Measurements from ENCODE around the gene DTYMK. TPM values are rescaled to one million over a fixed set of nuclear protein-coding genes. Genes with fewer than 3 reads are reported as not detected.

The DTYMK gene
- total and polyA plus RNA-seq, 2 of the 8 experiments (the other 6 are each of a cell fraction or from before 2014, with no cell fraction given): 58.3 to 69.9 TPM

GRCh38 chr2:241655516-241656189, 31.0 kb downstream of the DTYMK start:
- Histone ChIP-seq H2BK12ac (ENCODE audit: low read depth, low read length) (no peak overlapping the region), H2BK20ac (ENCODE audit: low read length) (no peak overlapping the region), H2AK5ac (ENCODE audit: low read depth, low read length) (no peak overlapping the region), H3K79me2 (ENCODE audit: control insufficient read depth in 1 of 2, insufficient read depth in 2 of 2, low read length in 2 of 2) (peaks cover 0 to 12% of the 10 kb centered on the region in 2 experiments; a peak in 2 of 4 replicates), H2AFZ (ENCODE audit: low read length) (no peak overlapping the region), H3K23me2 (ENCODE audit: low read depth, low read length) (no peaks in the 10 kb centered on the region), H3K9me3 (ENCODE audit: insufficient read depth in 2 of 2, low read depth in 1 of 2, low read length in 1 of 2) (no peaks in the 10 kb centered on the region), H2BK15ac (ENCODE audit: low read length) (no peak overlapping the region), H2BK120ac (replicated peaks; ENCODE audit: low read depth, low read length) (no peak overlapping the region), H4K91ac (replicated peaks; ENCODE audit: insufficient read length, low read length) (no peak overlapping the region), H3K18ac (ENCODE audit: extremely low read depth, low read length) (no peak overlapping the region), H3K79me1 (ENCODE audit: low read depth, low read length) (no peaks in the 10 kb centered on the region; the same call in 1 of the 2 replicates), H3K36me3 (ENCODE audit: control insufficient read depth in 2 of 4, insufficient read depth in 4 of 4, low read length in 3 of 4) (peaks cover 8 to 56% (median 32%) of the 10 kb centered on the region in 4 experiments), H3K4ac (replicated peaks; ENCODE audit: insufficient read length, low read depth, low read length) (no peak overlapping the region), H2BK5ac (ENCODE audit: low read depth, low read length) (no peak overlapping the region), H3K23ac (ENCODE audit: insufficient read length) (no peak overlapping the region), H3K56ac (replicated peaks; ENCODE audit: insufficient read length, low read depth, low read length) (no peak overlapping the region), H4K5ac (ENCODE audit: insufficient read length, low read depth, low read length) (no peak overlapping the region), H3K27me3 (replicated peaks in 1 of 4; ENCODE audit: control insufficient read depth in 3 of 4, extremely low read depth in 1 of 4, insufficient read depth in 3 of 4, low read length in 3 of 4) (no peaks in the 10 kb centered on the region), H3K14ac (ENCODE audit: insufficient read length) (no peak overlapping the region), H3K4me2 (ENCODE audit: insufficient read depth in 1 of 2, low read depth in 2 of 2, low read length in 2 of 2) (no peak overlapping the region), H3K27ac (ENCODE audit: low read depth, low read length) (no peak overlapping the region), H3K4me1 (replicated peaks in 1 of 4; ENCODE audit: control insufficient read depth in 3 of 4, insufficient read depth in 4 of 4, low read length in 3 of 4) (peaks cover 0 to 2% (median 0%) of the 10 kb centered on the region in 4 experiments; a peak in 1 of 7 replicates), H3K9ac (replicated peaks in 1 of 4; ENCODE audit: extremely low read depth in 1 of 4, low read depth in 3 of 4, low read length in 3 of 4) (no peak overlapping the region), H4K8ac (ENCODE audit: extremely low read depth, insufficient read depth, low read length) (no peak overlapping the region), H3K4me3 (ENCODE audit: extremely low read depth in 1 of 4, insufficient read depth in 2 of 4, low read depth in 3 of 4, low read length in 4 of 4) (no peak overlapping the region), H4K20me1 (replicated peaks in 1 of 2; ENCODE audit: control insufficient read depth in 1 of 2, insufficient read depth in 2 of 2, low read length in 2 of 2) (peaks cover 16 to 23% of the 10 kb centered on the region in 2 experiments)
- 93% methylated on average over 17 of the region's 17 CpGs; no CpG with 5 or more reads in 1 of the 2 experiments for WGBS, 2 experiments (ENCODE audit: extremely low coverage in 1 of 2, insufficient coverage in 1 of 2, insufficient read length in 1 of 2, insufficient replicate concordance in 2 of 2, low coverage in 1 of 2, low lambda C conversion rate in 2 of 2, missing lambda C conversion rate in 1 of 2)
- ChIA-PET CTCF (ENCODE audit: partially characterized antibody) (interaction anchor here (2.0 kb wide), 1 partner anchor 20 kb away, joined by 5 read pairs; no protein-coding TSS in a partner anchor), POLR2A (ENCODE audit: partially characterized antibody) (interaction anchor here (1.0 kb wide), 1 partner anchor 9 kb away, joined by 3 read pairs; no protein-coding TSS in a partner anchor)
- DNase-seq (ENCODE audit: low read depth in 1 of 2, low spot score in 2 of 2): no peak
- no peak for FAIRE-seq
- TF ChIP-seq JUND (IDR thresholded peaks at IDR 0.05; ENCODE audit: low read length): no peak
- no peak for TF ChIP-seq GABPA (IDR thresholded peaks at IDR 0.05; ENCODE audit: borderline replicate concordance, insufficient read depth, low read length)
- no peak for TF ChIP-seq POU5F1 (IDR thresholded peaks at IDR 0.05; ENCODE audit: low read depth, low read length)
- TF ChIP-seq KDM1A (IDR thresholded peaks at IDR 0.05; ENCODE audit: borderline replicate concordance, low read length): no peak
- no peak for TF ChIP-seq TCF12 (IDR thresholded peaks at IDR 0.05; ENCODE audit: low read depth, low read length)
- TF ChIP-seq BACH1 (IDR thresholded peaks at IDR 0.05; ENCODE audit: low read length): no peak
- no peak for TF ChIP-seq RAD21 (IDR thresholded peaks at IDR 0.05 in 1 of 2, conservative IDR thresholded peaks at IDR 0.05 in 1 of 2; ENCODE audit: low read depth in 2 of 2, low read length in 2 of 2)
- TF ChIP-seq SP4 (IDR thresholded peaks at IDR 0.05; ENCODE audit: low read length): no peak
- TF ChIP-seq NRF1 (IDR thresholded peaks at IDR 0.05; ENCODE audit: low read depth, low read length): no peak
- no peak for TF ChIP-seq CBX8 (IDR thresholded peaks at IDR 0.05; ENCODE audit: borderline replicate concordance, low read depth, low read length)
- TF ChIP-seq CHD1 (IDR thresholded peaks at IDR 0.05; ENCODE audit: low read depth, low read length): no peak
- TF ChIP-seq BCL11A (IDR thresholded peaks at IDR 0.05; ENCODE audit: low read depth in 2 of 2, low read length in 2 of 2): no peak
- no peak for TF ChIP-seq SP2 (IDR thresholded peaks at IDR 0.05; ENCODE audit: low read length)
